CD4-positive, alpha-beta T cell treated with Interleukin-2 at 100 ng/mL for 4 hours (primary cell): ENCODE results near the gene OCA2.
"Not testable (repeated sequence)": the region's sequence is repeated elsewhere in the genome, so short reads cannot be mapped to it uniquely, and the experiment has no call there.

Experiments used
- DNase-seq: peaks from one replicate; pipeline ENCODE4 v3.0.0-alpha.2; 2020; ENCODE audit warnings: low spot score

The OCA2 gene

DNA sequence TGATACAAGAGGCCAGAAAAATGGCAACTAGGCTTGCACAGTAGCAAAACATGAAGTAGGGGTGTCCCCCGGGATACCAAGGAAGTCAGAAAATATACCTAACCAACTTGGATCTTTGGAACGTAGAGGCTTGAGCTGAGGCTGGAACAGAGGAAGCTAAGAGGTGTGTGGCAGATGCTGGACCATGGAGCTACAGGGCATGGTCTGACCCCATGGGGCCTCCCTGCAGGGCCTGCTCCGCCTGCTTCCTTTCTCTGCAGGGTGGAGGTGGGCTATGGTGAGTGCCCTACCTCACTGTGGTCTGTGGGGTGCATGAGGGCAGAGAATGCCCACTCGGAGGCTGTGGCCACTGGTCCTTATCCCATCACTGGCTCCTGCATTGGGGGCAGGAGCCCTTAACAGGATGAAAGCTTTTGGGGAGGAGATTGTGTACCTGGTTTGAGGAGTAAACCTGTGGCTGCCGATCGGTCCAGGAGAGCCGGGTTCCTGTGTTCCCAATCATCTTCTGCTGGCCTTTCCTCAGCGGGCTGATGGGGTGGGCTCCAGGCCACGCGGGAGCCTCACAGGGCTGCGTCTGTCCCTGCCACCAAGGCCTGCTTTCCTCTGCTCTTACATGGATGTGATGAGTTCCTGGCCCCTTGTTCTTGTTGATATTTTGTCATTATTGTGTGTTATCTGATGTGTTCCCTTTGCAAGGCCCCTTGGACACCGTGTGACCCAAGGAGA is 96.8 kb downstream of the OCA2 start:
- DNase-seq: no peak

DNA sequence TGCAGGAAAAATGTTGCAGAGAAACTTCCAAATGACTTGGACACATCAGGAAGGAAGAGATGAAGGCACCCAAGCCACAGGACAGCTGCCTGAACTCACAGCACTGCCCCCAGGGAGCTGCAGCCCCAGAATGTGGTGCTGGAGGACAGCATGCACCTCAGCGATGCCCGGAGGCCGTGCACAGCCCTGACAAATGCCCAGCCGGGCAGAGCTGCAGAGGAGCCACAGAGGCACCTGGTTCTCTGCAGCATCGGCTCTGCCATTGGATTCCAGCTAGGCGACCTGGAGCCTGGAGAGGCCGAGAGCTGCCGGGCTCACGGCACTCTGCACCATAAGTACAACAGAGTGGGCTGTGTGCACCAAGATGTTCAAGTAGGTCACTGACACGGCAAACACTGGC is 97.5 kb downstream of the OCA2 start:
- no peak for DNase-seq

DNA sequence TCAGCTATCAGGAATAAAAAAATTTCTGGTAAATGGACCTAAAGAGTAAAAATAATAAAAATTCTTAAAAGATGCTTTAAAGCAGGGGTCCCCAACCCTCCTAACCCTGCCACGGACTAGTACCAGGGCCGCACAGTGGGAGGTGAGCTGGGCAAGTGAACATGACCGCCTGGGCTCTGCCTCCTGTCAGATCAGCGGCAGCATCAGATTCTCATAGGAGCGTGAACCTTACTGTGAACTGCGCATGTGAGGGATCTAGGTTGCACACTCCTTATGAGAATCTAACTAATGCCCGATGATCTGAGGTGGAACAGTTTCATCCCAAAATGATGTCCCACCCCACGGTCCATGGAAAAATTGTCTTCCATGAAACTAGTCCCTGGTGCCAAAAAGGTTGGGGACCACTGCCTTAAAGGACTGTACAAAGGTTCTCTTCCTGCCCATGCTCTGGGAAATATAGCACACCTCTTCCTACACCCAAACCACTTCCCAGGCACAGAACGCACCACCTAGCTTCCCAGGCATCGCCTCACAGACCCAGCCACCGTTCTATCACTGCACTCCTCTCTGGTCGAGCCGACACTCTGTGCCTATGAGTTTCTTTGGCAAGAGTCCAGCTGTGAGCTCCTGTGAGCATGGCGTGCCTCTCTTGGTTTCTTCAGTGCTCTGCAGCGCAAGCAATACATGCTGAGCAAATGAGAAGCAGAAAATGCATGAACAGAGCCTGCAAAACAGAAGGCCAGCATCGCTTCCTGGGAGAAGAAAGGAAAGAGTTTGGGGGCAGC is 104.9 kb downstream of the OCA2 start:
- DNase-seq: no peak

GRCh38 chr15:27993544-27993943 is 105.6 kb downstream of the OCA2 start:
- no peak for DNase-seq

DNA sequence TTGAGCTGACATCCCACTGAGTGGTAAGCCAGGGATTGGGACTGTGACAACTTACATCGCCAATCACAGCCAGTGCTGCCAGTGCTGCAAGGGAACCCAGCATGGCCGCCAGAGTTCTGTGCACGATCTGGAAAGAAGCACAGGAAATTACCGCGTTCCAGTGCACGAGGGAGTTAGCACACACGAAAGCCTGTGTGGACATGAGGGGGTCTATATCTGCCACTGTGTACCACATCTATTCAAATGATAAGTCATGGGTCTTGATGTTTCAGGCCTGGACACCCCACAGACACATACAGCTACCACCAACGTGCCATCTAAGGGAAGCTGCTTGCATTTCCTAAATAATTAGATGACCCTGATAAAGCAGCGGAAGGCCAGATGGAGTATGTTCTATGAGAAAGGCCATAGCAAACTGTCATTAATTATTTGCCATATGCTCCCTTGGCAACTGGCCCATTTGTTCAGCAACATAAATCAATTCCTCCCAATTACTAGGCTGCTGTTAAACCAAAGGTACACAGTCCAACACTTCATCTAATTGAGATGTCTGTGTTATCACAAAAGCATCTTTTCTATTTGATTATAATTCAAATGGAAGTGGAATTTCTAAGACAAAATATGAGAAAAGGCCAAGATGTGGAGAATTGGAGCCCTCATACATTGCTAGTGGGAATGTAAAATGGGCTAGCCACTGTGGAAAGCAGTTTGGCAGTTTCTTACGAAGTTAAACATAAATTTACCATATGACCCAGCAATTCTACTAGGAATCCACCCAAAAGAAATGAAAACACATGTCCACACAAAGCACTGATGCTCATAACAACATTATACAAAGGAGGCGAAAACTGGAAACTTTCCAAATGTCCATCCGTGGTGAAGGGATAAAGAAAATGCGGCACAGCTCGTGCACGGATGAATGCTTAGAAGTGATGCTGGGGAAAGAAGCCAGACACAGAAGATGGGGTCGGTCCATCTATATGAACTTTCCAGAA is 108.3 kb downstream of the OCA2 start:
- DNase-seq: no peak

DNA sequence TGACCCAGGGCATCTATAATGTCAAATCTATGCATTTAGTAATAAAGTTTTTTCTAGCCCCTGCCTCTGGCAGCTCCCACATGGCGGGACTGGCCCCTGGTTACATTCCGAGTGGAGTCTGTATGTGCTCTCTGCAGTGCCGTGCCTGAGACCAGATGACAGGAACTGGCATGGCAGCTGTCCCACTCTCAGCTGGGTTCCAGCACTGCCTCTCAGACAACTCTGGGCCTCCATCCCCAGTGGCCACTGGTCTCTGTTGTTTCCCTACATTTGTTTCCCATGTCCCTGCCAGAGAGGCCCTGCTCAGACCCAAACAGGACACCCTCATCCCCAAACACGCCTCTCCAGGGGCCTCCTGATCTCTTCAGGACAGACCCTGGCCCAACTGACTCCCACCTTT is 109.3 kb downstream of the OCA2 start:
- no peak for DNase-seq

DNA sequence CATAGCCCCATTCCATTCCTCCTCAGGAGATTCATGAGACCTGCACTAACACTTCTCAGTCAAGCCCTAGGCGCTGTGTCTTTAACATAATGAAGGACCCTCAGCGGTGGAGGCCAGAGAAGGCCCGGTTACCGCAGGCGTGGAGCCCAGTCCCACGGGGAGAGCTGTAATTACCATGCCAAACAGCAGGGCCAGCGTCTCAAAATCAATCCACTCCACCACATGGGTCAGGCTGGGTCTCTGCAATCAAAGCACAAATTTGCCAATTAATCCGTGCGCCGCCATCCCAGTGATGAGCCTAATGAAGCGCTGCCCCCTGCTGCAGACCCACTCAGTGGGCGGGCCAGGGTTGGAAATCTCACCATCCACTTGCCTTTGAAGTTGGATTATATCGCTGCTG is 109.7 kb downstream of the OCA2 start:
- no peak for DNase-seq

DNA sequence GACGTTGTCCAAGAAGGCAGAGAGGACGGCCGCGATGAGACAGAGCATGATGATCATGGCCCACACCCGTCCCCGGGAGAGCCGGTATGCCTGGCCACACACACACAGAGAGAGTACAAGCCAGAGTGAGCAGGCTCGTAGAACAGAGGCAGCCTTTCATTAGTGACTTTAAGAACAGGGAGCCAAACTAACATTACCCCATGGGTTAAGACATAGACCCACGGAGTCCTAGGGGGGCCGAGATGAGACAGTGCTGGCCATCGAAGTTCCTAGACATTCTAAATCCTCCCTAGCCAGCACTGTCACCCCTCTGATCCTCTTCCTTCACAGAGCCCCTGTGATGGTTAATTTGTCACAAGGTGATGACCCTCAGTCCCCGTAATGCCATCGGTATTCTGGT is 114.0 kb downstream of the OCA2 start:
- DNase-seq: no peak

DNA sequence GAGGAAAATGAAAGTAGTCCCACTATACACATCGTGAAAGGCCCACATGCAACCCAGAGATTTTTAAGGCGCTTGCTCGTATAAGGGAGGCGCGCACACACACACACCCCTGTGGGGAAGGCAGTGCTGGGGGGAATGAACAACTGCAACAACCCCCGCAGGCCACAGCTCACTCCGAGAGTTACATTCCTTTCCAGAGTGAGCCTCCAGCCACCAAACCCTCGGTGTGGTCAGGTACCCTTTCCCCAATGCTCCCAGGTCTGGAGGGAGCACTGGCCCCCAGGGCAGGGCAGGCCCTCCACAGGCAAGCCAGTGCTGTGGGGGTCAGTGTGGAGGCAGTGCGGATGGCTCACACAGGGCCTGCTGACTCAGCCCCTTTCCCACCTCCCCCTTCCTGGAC is 115.6 kb downstream of the OCA2 start:
- DNase-seq: no peak

- DNase-seq: no peak
Observed at GRCh38 chr15:27977696-27978095, 121.4 kb downstream of the OCA2 start.

DNA sequence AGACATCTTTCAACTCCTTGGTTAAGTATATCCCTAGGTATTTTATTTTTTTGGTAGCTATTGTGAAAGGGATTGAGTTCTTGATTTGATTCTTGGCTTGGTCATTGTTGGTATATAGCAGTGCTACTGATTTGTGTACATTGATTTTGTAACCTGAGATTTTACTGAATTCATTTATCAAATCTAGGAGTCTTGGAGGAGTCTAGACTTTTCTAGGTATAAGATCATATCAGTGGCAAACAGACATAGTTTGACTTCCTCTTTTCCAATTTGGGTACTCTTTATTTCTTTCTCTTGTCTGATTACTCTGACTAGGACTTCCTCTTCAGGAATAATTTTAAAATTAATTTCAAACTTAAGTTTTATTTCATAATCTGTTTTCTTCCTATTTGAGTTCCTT is 125.2 kb downstream of the OCA2 start:
- no peak for DNase-seq

DNA sequence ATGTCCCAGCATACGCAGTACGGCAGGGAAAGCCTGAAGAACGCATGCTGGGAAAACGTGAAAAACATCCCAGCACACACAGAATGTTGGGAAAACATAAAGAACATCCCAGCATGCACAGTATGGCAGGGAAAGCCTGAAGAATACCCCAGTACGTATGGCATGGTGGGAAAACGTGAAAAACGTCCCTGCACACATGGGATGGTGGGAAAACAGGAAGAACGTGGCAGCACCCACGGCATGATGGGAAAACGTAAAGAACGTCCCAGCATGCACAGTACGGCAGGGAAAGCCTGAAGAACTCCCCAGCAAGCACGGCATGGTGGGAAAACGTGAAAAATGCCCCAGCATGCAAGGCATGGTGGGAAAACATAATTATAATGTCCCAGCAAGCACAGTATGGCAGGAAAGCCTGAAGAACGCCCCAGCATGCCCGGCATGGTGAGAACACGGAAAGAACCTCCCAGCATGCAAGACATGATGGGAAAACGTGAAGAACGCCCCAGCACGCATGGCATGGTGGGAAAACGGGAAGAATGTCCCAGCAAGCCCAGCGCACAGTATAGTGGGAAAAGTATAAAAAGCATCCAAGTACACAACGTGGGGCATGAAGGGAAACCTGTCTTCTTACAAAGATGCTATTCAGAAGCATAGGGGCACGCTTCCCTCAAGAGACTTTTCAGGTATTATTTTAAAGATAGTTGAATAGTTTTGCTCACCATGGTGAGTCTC is 128.3 kb downstream of the OCA2 start:
- DNase-seq: no peak

GRCh38 chr15:27967541-27967940 is 131.6 kb downstream of the OCA2 start:
- no peak for DNase-seq

DNA sequence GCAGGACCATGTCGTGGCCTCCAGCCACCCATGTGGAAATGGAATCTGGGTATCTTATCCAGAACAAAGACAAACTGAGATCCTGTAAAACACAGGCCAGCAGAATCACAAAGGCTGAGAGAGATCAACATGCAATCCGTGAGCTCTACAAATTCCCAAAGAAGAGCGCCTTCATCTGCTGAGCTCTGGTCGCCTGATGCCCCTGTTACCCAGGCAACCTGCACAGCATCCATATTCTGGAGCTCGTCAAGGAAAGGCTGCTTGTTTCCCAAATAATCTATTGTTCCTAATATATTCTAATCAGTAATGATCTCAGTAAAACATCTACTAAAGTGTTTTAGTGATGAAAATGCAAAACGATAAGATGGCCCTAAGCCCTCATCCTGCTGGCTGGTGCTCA is 133.6 kb downstream of the OCA2 start:
- DNase-seq: no peak

- no peak for DNase-seq
Observed at GRCh38 chr15:27961801-27962200, 137.3 kb downstream of the OCA2 start.

DNA sequence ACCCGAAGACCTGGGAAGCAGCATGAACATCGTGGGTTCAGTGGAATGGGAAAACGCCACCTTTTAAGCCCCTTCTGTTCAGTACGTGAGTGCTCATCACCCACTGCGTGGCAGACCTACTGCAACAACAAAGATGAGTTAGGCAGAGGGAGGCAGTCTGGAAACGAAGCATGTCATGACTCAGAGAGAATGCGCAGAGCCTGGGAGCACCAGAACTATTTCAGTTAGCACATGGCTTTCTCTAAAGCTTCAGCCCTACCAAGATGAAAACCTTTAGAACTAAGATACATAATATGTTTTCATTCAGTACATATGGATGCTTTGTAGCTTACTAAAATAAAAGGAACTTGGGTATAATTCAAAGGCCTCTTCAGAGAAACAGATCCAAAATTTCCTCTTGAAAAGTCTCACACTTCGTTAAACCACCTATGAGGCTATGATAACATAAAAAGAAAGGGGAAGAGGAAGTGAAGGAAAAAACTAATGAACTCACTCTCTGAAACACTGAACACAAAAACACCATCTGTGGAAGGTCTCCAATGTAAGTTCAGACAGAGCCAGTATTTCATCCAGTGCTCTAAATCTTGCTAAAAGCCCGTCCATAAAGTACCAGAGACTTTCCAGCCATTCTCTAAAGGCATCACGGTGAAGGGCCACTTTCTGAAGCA is 140.1 kb downstream of the OCA2 start:
- DNase-seq: no peak

- no peak for DNase-seq
Observed at GRCh38 chr15:27956285-27956684, 142.8 kb downstream of the OCA2 start.

- DNase-seq: no peak
Observed at GRCh38 chr15:27955087-27955486, 144.0 kb downstream of the OCA2 start.

GRCh38 chr15:27952593-27952992 is 146.5 kb downstream of the OCA2 start:
- DNase-seq: not testable (repeated sequence)

DNA sequence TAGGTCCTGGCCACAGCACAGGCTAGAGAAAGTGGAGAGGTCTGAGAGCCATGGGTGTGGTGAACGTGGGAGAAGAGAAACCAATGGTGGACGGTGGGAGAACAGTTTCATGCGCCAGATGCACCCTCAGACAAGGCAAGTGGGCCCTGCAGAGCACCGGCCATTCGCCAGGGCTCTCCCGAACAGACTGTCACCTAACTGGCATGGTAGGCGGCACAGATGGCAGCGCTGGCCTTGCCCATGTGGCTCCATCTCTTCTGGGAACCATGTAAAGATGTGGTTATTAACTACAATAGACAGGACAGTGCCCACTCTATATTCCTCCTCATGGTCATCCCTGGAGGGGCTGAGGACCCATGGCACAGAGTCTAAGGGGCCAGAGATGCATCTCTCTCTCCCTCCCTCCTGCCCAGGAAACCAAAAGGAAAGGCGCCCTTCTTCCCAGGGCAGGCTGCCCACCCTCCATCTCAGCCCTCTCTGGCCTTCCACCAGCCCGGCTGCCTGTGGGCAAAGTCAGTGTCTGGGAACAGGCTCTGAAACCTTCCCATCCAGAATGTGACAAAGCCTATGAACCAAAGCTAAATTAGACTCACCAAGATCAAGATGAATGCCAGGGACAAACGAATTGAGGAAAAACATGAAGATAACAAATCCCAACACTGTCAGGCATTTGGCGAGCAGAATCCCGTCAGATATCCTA is 147.8 kb downstream of the OCA2 start:
- no peak for DNase-seq

- no peak for DNase-seq
Observed at GRCh38 chr15:27949089-27949488, 150.0 kb downstream of the OCA2 start.
